ACHN (cell line): ENCODE measurements around the gene SLC4A9.

ENCODE experiments used
- DNase-seq: peaks from one replicate; pipeline ENCODE4 v3.0.0-alpha.2; 2015
- in situ Hi-C: cut with HindIII; loops from 2 replicates; pipeline ENCODE4 v1.10.0; 2017; ENCODE audit warnings: low sequenced_read_pairs, low pct_ligation_motif_present, low pct_unique_long_range_greater_than_20kb

The SLC4A9 gene

GRCh38 chr5:140356853-140357725 is 2.9 kb upstream of the SLC4A9 start:
- DNase-seq: no peak
- in situ Hi-C loops: no loop called here

GRCh38 chr5:140357726-140358093 is 2.3 kb upstream of the SLC4A9 start:
- in situ Hi-C loops: no loop called here
- DNase-seq: peak; percentile 84

- in situ Hi-C loops: no loop called here
- peak; percentile 38 for DNase-seq
These were observed 1.2 kb upstream of the SLC4A9 start for GRCh38 chr5:140358738-140359310.

- in situ Hi-C loops: no loop called here
These were observed 886 bp downstream of the SLC4A9 start for GRCh38 chr5:140360681-140361479.

GRCh38 chr5:140361901-140362300 is 1.9 kb downstream of the SLC4A9 start:
- in situ Hi-C loops: no loop called here
- no peak for DNase-seq

More at GRCh38 chr5:140360681-140361479, 886 bp downstream of the SLC4A9 start:
- no peak for DNase-seq

GRCh38 chr5:140362311-140362710 is 2.3 kb downstream of the SLC4A9 start:
- in situ Hi-C loops: no loop called here
- no peak for DNase-seq

GRCh38 chr5:140362875-140363630 is 3.1 kb downstream of the SLC4A9 start:
- peak; percentile 68 for DNase-seq
- in situ Hi-C loops: no loop called here

GRCh38 chr5:140363631-140364471 is 3.9 kb downstream of the SLC4A9 start:
- in situ Hi-C loops: no loop called here
- no peak for DNase-seq

GRCh38 chr5:140364472-140364765 is 4.4 kb downstream of the SLC4A9 start:
- in situ Hi-C loops: no loop called here
- no peak for DNase-seq

GRCh38 chr5:140365282-140365681 is 5.3 kb downstream of the SLC4A9 start:
- in situ Hi-C loops: no loop called here
- no peak for DNase-seq

- in situ Hi-C loops: no loop called here
- DNase-seq: no peak
These were observed 5.9 kb downstream of the SLC4A9 start for GRCh38 chr5:140365941-140366340.

GRCh38 chr5:140366589-140367255 is 6.7 kb downstream of the SLC4A9 start:
- DNase-seq: no peak
- in situ Hi-C loops: no loop called here

- in situ Hi-C loops: no loop called here
- DNase-seq: no peak
These were observed 7.4 kb downstream of the SLC4A9 start for GRCh38 chr5:140367256-140368013.

GRCh38 chr5:140371356-140372151 is 11.6 kb downstream of the SLC4A9 start:
- in situ Hi-C loops: no loop called here

GRCh38 chr5:140372971-140373487 is 13.0 kb downstream of the SLC4A9 start:
- in situ Hi-C loops: no loop called here
- DNase-seq: peak; percentile 75

More at GRCh38 chr5:140371356-140372151, 11.6 kb downstream of the SLC4A9 start:
- no peak for DNase-seq

- in situ Hi-C loops: no loop called here
- no peak for DNase-seq
These were observed 21.4 kb downstream of the SLC4A9 start for GRCh38 chr5:140381351-140381750.
